ENCODE measurements around the gene CDH15.

GRCh38 chr16:89142474-89143195 lies 28.9 kb upstream of the CDH15 start:
- TF ChIP-seq EZH2 (IDR thresholded peaks at IDR 0.05) = no peak
- TF ChIP-seq, protein P1, sequence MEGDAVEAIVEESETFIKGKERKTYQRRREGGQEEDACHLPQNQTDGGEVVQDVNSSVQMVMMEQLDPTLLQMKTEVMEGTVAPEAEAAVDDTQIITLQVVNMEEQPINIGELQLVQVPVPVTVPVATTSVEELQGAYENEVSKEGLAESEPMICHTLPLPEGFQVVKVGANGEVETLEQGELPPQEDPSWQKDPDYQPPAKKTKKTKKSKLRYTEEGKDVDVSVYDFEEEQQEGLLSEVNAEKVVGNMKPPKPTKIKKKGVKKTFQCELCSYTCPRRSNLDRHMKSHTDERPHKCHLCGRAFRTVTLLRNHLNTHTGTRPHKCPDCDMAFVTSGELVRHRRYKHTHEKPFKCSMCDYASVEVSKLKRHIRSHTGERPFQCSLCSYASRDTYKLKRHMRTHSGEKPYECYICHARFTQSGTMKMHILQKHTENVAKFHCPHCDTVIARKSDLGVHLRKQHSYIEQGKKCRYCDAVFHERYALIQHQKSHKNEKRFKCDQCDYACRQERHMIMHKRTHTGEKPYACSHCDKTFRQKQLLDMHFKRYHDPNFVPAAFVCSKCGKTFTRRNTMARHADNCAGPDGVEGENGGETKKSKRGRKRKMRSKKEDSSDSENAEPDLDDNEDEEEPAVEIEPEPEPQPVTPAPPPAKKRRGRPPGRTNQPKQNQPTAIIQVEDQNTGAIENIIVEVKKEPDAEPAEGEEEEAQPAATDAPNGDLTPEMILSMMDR (IDR thresholded peaks at IDR 0.05) = no peak

Measured in neural progenitor cell (in vitro differentiated cells).